Measurements from ENCODE around the gene PRR3. TPM values are rescaled to one million over a fixed set of nuclear protein-coding genes. Genes with fewer than 3 reads are reported as not detected.

The PRR3 gene
- total and polyA plus RNA-seq, 2 of the 13 experiments (the other 11 are each of a cell fraction or from before 2014, with no cell fraction given), result 14.6 to 21.2 TPM

DNA sequence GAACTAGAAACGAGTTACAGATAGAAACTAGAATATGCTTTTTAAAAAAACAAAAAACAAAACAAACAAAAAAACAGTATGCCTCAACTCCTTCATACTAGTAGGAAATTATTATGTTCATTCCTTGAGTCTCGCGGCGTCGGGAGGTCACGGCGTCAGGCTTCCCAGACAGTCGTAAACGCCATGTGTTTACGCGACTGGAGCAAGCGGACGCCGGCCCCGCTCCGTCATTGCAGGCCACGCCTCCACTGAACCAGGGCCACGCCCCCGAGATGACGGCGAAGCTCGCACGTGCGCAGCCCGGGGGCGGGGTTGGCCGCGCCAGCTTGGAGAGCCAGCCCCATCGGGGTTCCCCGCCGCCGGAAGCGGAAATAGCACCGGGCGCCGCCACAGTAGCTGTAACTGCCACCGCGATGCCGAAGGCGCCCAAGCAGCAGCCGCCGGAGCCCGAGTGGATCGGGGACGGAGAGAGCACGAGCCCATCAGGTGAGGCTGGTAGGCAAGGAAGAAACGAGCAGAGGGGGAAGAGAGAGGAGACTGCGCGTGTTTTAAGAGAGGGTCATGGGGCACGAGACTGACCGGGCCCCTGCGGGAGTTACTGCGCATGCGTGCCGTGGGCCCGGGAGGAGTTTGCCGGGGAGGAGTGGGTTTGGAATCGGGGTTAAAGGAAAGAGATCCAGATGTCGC is 14.1 kb downstream of the PRR3 start, which contains the start of gene ABCF1 (continued):
- TF ChIP-seq ZKSCAN1 (IDR thresholded peaks at IDR 0.05; ENCODE audit: low read length) (peak; percentile 44; the same call in 1 of the 2 replicates), U2AF2 (IDR thresholded peaks at IDR 0.05; ENCODE audit: low read depth, low read length) (no peak), MTF1 (CRISPR knock-in tag; IDR thresholded peaks at IDR 0.05) (no peak; the same call in 1 of the 2 replicates), ZNF570 (CRISPR knock-in tag; IDR thresholded peaks at IDR 0.05; ENCODE audit: borderline replicate concordance) (no peak), ATAD3A (CRISPR knock-in tag; IDR thresholded peaks at IDR 0.05) (no peak), ZNF724P (CRISPR knock-in tag; IDR thresholded peaks at IDR 0.05; ENCODE audit: borderline replicate concordance) (peak; percentile 97), ZNF660 (CRISPR knock-in tag; IDR thresholded peaks at IDR 0.05; ENCODE audit: borderline replicate concordance, low read depth) (no peak), KDM5B (CRISPR knock-in tag; IDR thresholded peaks at IDR 0.05; ENCODE audit: borderline replicate concordance) (peak; percentile 98), SALL2 (CRISPR knock-in tag; IDR thresholded peaks at IDR 0.05) (peak; percentile 90), ZNF83 (CRISPR knock-in tag; IDR thresholded peaks at IDR 0.05; ENCODE audit: borderline replicate concordance) (no peak), NBN (conservative IDR thresholded peaks at IDR 0.05) (no peak), MIER3 (CRISPR knock-in tag; IDR thresholded peaks at IDR 0.05; ENCODE audit: borderline replicate concordance) (0 out of 2 replicates have a peak, but pooled peaks have one; percentile 57), PAF1 (CRISPR knock-in tag; IDR thresholded peaks at IDR 0.05) (no peak), NFE2 (CRISPR knock-in tag; IDR thresholded peaks at IDR 0.05) (no peak), ZNF124 (CRISPR knock-in tag; IDR thresholded peaks at IDR 0.05) (peak; percentile 96)
- TF ChIP-seq, protein P1, sequence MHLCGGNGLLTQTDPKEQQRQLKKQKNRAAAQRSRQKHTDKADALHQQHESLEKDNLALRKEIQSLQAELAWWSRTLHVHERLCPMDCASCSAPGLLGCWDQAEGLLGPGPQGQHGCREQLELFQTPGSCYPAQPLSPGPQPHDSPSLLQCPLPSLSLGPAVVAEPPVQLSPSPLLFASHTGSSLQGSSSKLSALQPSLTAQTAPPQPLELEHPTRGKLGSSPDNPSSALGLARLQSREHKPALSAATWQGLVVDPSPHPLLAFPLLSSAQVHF (CRISPR knock-in tag; IDR thresholded peaks at IDR 0.05), result peak; percentile 73
- TF ChIP-seq, protein P2, sequence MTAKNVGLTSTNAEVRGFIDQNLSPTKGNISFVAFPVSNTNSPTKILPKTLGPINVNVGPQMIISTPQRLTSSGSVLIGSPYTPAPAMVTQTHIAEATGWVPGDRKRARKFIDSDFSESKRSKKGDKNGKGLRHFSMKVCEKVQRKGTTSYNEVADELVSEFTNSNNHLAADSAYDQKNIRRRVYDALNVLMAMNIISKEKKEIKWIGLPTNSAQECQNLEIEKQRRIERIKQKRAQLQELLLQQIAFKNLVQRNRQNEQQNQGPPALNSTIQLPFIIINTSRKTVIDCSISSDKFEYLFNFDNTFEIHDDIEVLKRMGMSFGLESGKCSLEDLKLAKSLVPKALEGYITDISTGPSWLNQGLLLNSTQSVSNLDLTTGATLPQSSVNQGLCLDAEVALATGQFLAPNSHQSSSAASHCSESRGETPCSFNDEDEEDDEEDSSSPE (CRISPR knock-in tag; IDR thresholded peaks at IDR 0.05), result peak; percentile 92
- TF ChIP-seq, protein P3, sequence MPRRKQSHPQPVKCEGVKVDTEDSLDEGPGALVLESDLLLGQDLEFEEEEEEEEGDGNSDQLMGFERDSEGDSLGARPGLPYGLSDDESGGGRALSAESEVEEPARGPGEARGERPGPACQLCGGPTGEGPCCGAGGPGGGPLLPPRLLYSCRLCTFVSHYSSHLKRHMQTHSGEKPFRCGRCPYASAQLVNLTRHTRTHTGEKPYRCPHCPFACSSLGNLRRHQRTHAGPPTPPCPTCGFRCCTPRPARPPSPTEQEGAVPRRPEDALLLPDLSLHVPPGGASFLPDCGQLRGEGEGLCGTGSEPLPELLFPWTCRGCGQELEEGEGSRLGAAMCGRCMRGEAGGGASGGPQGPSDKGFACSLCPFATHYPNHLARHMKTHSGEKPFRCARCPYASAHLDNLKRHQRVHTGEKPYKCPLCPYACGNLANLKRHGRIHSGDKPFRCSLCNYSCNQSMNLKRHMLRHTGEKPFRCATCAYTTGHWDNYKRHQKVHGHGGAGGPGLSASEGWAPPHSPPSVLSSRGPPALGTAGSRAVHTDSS (CRISPR knock-in tag; conservative IDR thresholded peaks at IDR 0.05), result peak; percentile 87; the same call in 1 of the 2 replicates
- TF ChIP-seq, protein P4, sequence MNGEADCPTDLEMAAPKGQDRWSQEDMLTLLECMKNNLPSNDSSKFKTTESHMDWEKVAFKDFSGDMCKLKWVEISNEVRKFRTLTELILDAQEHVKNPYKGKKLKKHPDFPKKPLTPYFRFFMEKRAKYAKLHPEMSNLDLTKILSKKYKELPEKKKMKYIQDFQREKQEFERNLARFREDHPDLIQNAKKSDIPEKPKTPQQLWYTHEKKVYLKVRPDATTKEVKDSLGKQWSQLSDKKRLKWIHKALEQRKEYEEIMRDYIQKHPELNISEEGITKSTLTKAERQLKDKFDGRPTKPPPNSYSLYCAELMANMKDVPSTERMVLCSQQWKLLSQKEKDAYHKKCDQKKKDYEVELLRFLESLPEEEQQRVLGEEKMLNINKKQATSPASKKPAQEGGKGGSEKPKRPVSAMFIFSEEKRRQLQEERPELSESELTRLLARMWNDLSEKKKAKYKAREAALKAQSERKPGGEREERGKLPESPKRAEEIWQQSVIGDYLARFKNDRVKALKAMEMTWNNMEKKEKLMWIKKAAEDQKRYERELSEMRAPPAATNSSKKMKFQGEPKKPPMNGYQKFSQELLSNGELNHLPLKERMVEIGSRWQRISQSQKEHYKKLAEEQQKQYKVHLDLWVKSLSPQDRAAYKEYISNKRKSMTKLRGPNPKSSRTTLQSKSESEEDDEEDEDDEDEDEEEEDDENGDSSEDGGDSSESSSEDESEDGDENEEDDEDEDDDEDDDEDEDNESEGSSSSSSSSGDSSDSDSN (CRISPR knock-in tag; IDR thresholded peaks at IDR 0.05), result peak; percentile 81
- TF ChIP-seq, protein P5, sequence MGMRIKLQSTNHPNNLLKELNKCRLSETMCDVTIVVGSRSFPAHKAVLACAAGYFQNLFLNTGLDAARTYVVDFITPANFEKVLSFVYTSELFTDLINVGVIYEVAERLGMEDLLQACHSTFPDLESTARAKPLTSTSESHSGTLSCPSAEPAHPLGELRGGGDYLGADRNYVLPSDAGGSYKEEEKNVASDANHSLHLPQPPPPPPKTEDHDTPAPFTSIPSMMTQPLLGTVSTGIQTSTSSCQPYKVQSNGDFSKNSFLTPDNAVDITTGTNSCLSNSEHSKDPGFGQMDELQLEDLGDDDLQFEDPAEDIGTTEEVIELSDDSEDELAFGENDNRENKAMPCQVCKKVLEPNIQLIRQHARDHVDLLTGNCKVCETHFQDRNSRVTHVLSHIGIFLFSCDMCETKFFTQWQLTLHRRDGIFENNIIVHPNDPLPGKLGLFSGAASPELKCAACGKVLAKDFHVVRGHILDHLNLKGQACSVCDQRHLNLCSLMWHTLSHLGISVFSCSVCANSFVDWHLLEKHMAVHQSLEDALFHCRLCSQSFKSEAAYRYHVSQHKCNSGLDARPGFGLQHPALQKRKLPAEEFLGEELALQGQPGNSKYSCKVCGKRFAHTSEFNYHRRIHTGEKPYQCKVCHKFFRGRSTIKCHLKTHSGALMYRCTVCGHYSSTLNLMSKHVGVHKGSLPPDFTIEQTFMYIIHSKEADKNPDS (CRISPR knock-in tag; IDR thresholded peaks at IDR 0.05), result no peak; the same call in 1 of the 2 replicates
